Stimulated activated naive CD4-positive, alpha-beta T cell treated with Interleukin-2 at 50 U/mL for 16 hours (primary cell): Measurements from ENCODE around the gene SENP1.

ENCODE experiments used
- DNase-seq: peaks from one replicate; lab custom pipeline; 2025; lab: John Stamatoyannopoulos, UW

Gene SENP1

GRCh38 chr12:48036818-48037217 is 69.1 kb downstream of the SENP1 start:
- DNase-seq = no peak

GRCh38 chr12:48034835-48035805 is 70.8 kb downstream of the SENP1 start:
- DNase-seq = no peak

- no peak for DNase-seq
Measured at GRCh38 chr12:48033451-48033850, 72.4 kb downstream of the SENP1 start.

- DNase-seq = no peak
Measured at GRCh38 chr12:48032597-48032996, 73.3 kb downstream of the SENP1 start.

GRCh38 chr12:48031135-48031960 is 74.5 kb downstream of the SENP1 start:
- DNase-seq = no peak

- DNase-seq = no peak
Measured at GRCh38 chr12:48030173-48030650, 75.7 kb downstream of the SENP1 start.

- DNase-seq = no peak
Measured at GRCh38 chr12:48029491-48030172, 76.2 kb downstream of the SENP1 start.

- no peak for DNase-seq
Measured at GRCh38 chr12:48028541-48029431, 77.1 kb downstream of the SENP1 start.

- DNase-seq = no peak
Measured at GRCh38 chr12:48027183-48028002, 78.5 kb downstream of the SENP1 start.

- DNase-seq = no peak
Measured at GRCh38 chr12:48026060-48026827, 79.6 kb downstream of the SENP1 start.

- no peak for DNase-seq
Measured at GRCh38 chr12:48025281-48025680, 80.6 kb downstream of the SENP1 start.

- DNase-seq = no peak
Measured at GRCh38 chr12:48024735-48025134, 81.1 kb downstream of the SENP1 start.

GRCh38 chr12:48023386-48023785 is 82.5 kb downstream of the SENP1 start:
- no peak for DNase-seq

- no peak for DNase-seq
Measured at GRCh38 chr12:48022676-48023385, 83.0 kb downstream of the SENP1 start.

- DNase-seq = no peak
Measured at GRCh38 chr12:48022180-48022521, 83.7 kb downstream of the SENP1 start.

- DNase-seq = no peak
Measured at GRCh38 chr12:48021485-48022179, 84.2 kb downstream of the SENP1 start.

- no peak for DNase-seq
Measured at GRCh38 chr12:48019639-48020265, 86.1 kb downstream of the SENP1 start.

GRCh38 chr12:48018618-48018995 is 87.3 kb downstream of the SENP1 start:
- DNase-seq = no peak
